Measurements from ENCODE around the gene ARNT2.

The ARNT2 gene

DNA sequence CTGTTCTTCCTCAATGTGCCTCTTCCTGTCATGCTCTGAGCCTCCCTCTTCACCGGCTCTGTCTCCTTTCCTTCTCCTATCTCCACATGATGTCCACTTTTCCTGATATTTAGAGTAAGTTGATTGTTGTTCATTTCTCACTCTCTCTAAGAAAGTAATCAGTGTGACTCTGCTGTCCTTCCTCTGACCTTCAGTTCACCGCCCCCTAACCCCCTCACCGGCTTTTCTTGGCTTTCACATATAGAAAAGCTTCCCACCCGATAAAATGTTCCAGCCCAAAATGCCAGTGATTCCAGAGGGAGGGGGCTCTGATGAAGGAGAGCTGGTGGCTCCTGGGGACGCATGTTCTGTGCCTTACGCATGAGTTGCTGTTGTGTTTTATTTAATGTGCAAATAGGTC lies 170.4 kb downstream of the ARNT2 start:
- no peak for TF ChIP-seq ZNF8 (CRISPR knock-in tag; IDR thresholded peaks at IDR 0.05)
- no peak for TF ChIP-seq GLIS3 (CRISPR knock-in tag; IDR thresholded peaks at IDR 0.05)
- TF ChIP-seq TOX (CRISPR knock-in tag; IDR thresholded peaks at IDR 0.05; ENCODE audit: borderline replicate concordance): no peak
- no peak for TF ChIP-seq ZC3H10 (CRISPR knock-in tag; IDR thresholded peaks at IDR 0.05)
- TF ChIP-seq ZFP3 (CRISPR knock-in tag; IDR thresholded peaks at IDR 0.05): no peak
- no peak for TF ChIP-seq OSR1 (CRISPR knock-in tag; IDR thresholded peaks at IDR 0.05)
- no peak for TF ChIP-seq ISL1 (CRISPR knock-in tag; IDR thresholded peaks at IDR 0.05)
- TF ChIP-seq, protein P1, sequence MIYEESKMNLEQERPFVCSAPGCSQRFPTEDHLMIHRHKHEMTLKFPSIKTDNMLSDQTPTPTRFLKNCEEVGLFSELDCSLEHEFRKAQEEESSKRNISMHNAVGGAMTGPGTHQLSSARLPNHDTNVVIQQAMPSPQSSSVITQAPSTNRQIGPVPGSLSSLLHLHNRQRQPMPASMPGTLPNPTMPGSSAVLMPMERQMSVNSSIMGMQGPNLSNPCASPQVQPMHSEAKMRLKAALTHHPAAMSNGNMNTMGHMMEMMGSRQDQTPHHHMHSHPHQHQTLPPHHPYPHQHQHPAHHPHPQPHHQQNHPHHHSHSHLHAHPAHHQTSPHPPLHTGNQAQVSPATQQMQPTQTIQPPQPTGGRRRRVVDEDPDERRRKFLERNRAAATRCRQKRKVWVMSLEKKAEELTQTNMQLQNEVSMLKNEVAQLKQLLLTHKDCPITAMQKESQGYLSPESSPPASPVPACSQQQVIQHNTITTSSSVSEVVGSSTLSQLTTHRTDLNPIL (CRISPR knock-in tag; IDR thresholded peaks at IDR 0.05; ENCODE audit: low read depth): no peak
- no peak for ATAC-seq

DNA sequence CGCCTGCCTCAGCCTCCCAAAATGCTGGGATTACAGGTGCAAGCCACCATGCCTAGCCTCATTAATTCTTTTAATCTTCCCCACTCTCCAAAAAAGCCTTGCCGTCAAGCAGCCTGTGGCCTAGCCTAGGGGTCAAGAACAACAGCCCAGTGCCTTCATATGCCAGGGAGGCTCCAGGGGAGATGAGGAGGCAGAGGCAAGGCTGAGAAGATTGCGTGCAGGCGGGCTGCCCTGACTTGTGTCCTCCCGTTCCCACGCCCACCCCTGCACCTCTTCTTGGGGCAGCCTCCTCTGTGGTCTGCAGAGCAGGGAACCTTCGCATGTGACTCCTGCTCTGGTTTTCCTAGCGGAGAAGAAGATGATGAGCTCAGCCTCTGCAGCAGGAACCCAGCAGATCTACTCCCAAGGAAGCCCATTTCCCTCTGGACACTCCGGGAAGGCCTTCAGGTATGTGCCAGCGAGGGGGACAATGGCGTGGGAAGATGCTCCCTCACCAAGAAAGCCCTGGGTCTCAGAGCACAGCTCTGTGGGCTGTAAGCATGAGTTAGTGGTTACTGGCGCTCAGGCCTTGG lies 172.4 kb downstream of the ARNT2 start:
- ATAC-seq: no peak
- TF ChIP-seq PPARA (CRISPR knock-in tag; IDR thresholded peaks at IDR 0.05; ENCODE audit: borderline replicate concordance) (no peak), ZNF565 (CRISPR knock-in tag; conservative IDR thresholded peaks at IDR 0.05; ENCODE audit: low read depth) (no peak), BACH2 (CRISPR knock-in tag; IDR thresholded peaks at IDR 0.05; ENCODE audit: borderline replicate concordance) (no peak)

DNA sequence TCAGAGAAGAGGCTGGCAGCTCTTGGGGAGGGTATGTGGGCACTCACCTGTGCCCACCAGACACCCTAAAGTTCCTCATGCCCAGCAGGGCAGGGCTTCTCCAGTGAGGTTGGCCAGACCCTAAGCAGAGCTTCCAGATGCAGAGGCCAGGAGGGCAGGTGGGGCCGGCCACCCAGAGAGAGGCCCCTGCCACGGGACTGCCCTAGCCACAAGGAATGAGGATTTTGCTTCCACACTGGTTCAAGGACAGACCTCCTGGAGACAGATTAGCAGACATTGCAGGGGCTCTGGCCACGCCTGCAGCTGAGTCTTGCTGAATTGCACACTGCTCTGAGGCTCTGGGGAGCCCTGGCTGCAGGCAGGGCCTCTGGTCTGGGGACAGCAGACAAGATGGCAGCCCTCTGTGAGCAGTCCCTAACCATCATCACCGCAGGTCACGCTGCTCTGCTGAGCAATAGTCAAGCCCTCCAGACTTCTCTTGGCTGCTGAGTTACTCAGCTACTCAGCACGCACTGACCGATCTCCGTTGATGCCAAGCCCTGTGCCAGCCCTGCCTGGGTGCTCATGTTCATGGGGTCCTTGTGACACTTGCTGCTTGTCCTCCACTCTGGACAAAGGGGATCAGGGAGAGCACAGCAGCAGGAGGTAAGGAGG lies 173.5 kb downstream of the ARNT2 start:
- no peak for ATAC-seq
- no peak for TF ChIP-seq BACH2 (CRISPR knock-in tag; IDR thresholded peaks at IDR 0.05; ENCODE audit: borderline replicate concordance)
- TF ChIP-seq ZFP30 (CRISPR knock-in tag; IDR thresholded peaks at IDR 0.05): no peak
- no peak for TF ChIP-seq ZNF70 (CRISPR knock-in tag; IDR thresholded peaks at IDR 0.05)
- no peak for TF ChIP-seq GLIS3 (CRISPR knock-in tag; IDR thresholded peaks at IDR 0.05)
- TF ChIP-seq TOX (CRISPR knock-in tag; IDR thresholded peaks at IDR 0.05; ENCODE audit: borderline replicate concordance): no peak
- no peak for TF ChIP-seq OSR1 (CRISPR knock-in tag; IDR thresholded peaks at IDR 0.05)
- TF ChIP-seq ESRRG (CRISPR knock-in tag; IDR thresholded peaks at IDR 0.05): no peak
- no peak for TF ChIP-seq ARNTL (CRISPR knock-in tag; IDR thresholded peaks at IDR 0.05; ENCODE audit: borderline replicate concordance, low read depth)
- no peak for TF ChIP-seq SNAI2 (CRISPR knock-in tag; IDR thresholded peaks at IDR 0.05)
- TF ChIP-seq, protein P2, sequence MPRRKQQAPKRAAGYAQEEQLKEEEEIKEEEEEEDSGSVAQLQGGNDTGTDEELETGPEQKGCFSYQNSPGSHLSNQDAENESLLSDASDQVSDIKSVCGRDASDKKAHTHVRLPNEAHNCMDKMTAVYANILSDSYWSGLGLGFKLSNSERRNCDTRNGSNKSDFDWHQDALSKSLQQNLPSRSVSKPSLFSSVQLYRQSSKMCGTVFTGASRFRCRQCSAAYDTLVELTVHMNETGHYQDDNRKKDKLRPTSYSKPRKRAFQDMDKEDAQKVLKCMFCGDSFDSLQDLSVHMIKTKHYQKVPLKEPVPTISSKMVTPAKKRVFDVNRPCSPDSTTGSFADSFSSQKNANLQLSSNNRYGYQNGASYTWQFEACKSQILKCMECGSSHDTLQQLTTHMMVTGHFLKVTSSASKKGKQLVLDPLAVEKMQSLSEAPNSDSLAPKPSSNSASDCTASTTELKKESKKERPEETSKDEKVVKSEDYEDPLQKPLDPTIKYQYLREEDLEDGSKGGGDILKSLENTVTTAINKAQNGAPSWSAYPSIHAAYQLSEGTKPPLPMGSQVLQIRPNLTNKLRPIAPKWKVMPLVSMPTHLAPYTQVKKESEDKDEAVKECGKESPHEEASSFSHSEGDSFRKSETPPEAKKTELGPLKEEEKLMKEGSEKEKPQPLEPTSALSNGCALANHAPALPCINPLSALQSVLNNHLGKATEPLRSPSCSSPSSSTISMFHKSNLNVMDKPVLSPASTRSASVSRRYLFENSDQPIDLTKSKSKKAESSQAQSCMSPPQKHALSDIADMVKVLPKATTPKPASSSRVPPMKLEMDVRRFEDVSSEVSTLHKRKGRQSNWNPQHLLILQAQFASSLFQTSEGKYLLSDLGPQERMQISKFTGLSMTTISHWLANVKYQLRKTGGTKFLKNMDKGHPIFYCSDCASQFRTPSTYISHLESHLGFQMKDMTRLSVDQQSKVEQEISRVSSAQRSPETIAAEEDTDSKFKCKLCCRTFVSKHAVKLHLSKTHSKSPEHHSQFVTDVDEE (CRISPR knock-in tag; IDR thresholded peaks at IDR 0.05): no peak
- TF ChIP-seq RARB (CRISPR knock-in tag; IDR thresholded peaks at IDR 0.05): no peak
- no peak for TF ChIP-seq PPARA (CRISPR knock-in tag; IDR thresholded peaks at IDR 0.05; ENCODE audit: borderline replicate concordance)
- no peak for TF ChIP-seq ZFP3 (CRISPR knock-in tag; IDR thresholded peaks at IDR 0.05)

DNA sequence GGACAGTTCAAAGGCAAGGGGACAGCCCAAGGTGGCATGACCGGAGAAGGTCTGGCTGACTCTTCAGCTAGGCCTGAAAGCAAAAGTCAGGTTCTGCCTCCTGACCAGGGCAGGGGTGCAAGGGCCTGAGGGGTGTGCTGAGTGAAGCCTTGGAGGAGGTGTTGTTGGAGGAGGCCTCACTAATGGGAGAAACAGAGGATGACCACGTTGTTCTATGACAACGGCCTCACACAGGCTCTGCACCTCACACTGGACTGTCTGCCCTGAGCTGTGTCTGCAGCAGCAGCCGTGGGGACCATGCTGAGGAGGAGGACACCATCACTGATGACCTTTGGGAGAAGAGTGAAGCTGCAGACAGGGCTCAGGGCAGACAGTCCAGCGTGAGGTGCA lies 174.0 kb downstream of the ARNT2 start:
- ATAC-seq: no peak
- TF ChIP-seq, protein P3, sequence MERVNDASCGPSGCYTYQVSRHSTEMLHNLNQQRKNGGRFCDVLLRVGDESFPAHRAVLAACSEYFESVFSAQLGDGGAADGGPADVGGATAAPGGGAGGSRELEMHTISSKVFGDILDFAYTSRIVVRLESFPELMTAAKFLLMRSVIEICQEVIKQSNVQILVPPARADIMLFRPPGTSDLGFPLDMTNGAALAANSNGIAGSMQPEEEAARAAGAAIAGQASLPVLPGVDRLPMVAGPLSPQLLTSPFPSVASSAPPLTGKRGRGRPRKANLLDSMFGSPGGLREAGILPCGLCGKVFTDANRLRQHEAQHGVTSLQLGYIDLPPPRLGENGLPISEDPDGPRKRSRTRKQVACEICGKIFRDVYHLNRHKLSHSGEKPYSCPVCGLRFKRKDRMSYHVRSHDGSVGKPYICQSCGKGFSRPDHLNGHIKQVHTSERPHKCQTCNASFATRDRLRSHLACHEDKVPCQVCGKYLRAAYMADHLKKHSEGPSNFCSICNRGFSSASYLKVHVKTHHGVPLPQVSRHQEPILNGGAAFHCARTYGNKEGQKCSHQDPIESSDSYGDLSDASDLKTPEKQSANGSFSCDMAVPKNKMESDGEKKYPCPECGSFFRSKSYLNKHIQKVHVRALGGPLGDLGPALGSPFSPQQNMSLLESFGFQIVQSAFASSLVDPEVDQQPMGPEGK (CRISPR knock-in tag; IDR thresholded peaks at IDR 0.05; ENCODE audit: borderline replicate concordance): no peak
- TF ChIP-seq ESRRG (CRISPR knock-in tag; IDR thresholded peaks at IDR 0.05) (no peak), ZC3H10 (CRISPR knock-in tag; IDR thresholded peaks at IDR 0.05) (no peak), OSR1 (CRISPR knock-in tag; IDR thresholded peaks at IDR 0.05) (no peak), BACH2 (CRISPR knock-in tag; IDR thresholded peaks at IDR 0.05; ENCODE audit: borderline replicate concordance) (no peak), ZNF70 (CRISPR knock-in tag; IDR thresholded peaks at IDR 0.05) (no peak), TOX (CRISPR knock-in tag; IDR thresholded peaks at IDR 0.05; ENCODE audit: borderline replicate concordance) (no peak), CSDC2 (CRISPR knock-in tag; IDR thresholded peaks at IDR 0.05) (no peak), SNAI2 (CRISPR knock-in tag; IDR thresholded peaks at IDR 0.05) (no peak), ARNTL (CRISPR knock-in tag; IDR thresholded peaks at IDR 0.05; ENCODE audit: borderline replicate concordance, low read depth) (no peak), ZFP3 (CRISPR knock-in tag; IDR thresholded peaks at IDR 0.05) (no peak), TCF4 (CRISPR knock-in tag; IDR thresholded peaks at IDR 0.05; ENCODE audit: borderline replicate concordance) (no peak), PPARA (CRISPR knock-in tag; IDR thresholded peaks at IDR 0.05; ENCODE audit: borderline replicate concordance) (no peak), ZNF565 (CRISPR knock-in tag; conservative IDR thresholded peaks at IDR 0.05; ENCODE audit: low read depth) (no peak)
- TF ChIP-seq, protein P4, sequence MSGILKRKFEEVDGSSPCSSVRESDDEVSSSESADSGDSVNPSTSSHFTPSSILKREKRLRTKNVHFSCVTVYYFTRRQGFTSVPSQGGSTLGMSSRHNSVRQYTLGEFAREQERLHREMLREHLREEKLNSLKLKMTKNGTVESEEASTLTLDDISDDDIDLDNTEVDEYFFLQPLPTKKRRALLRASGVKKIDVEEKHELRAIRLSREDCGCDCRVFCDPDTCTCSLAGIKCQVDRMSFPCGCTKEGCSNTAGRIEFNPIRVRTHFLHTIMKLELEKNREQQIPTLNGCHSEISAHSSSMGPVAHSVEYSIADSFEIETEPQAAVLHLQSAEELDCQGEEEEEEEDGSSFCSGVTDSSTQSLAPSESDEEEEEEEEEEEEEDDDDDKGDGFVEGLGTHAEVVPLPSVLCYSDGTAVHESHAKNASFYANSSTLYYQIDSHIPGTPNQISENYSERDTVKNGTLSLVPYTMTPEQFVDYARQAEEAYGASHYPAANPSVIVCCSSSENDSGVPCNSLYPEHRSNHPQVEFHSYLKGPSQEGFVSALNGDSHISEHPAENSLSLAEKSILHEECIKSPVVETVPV (CRISPR knock-in tag; IDR thresholded peaks at IDR 0.05): no peak
- TF ChIP-seq, protein P1 (CRISPR knock-in tag; IDR thresholded peaks at IDR 0.05; ENCODE audit: low read depth): no peak
